ENCODE measurements around the gene NPAP1.

The NPAP1 gene

GRCh38 chr15:24718289-24719082 is 42.9 kb downstream of the NPAP1 start:
- peaks cover 21% of the 10 kb centered on the region for H3K9me3 Mint-ChIP-seq
- no peak overlapping the region for H3K27ac Mint-ChIP-seq
- H3K4me3 Mint-ChIP-seq, result no peak overlapping the region
- no peaks in the 10 kb centered on the region for H3K4me1 Mint-ChIP-seq (ENCODE audit: low read depth)
- no peaks in the 10 kb centered on the region for H3K36me3 Mint-ChIP-seq (ENCODE audit: low read depth)
- no peaks in the 10 kb centered on the region for H3K27me3 Mint-ChIP-seq

GRCh38 chr15:24729760-24730159 is 54.2 kb downstream of the NPAP1 start:
- H3K27me3 Mint-ChIP-seq, result no peaks in the 10 kb centered on the region
- H3K27ac Mint-ChIP-seq, result no peak overlapping the region
- peaks cover 8% of the 10 kb centered on the region for H3K9me3 Mint-ChIP-seq
- H3K4me1 Mint-ChIP-seq (ENCODE audit: low read depth), result no peaks in the 10 kb centered on the region
- no peak overlapping the region for H3K4me3 Mint-ChIP-seq
- no peaks in the 10 kb centered on the region for H3K36me3 Mint-ChIP-seq (ENCODE audit: low read depth)

Data from stimulated activated naive CD8-positive, alpha-beta T cell treated with anti-CD3 and anti-CD28 coated beads, Interleukin-15, Interleukin-2, amounts not matched to agents 100 ng/mL and 50 ng/mL, for 24 hours (primary cell).